MM.1S (cell line): ENCODE measurements around the gene KRTAP10-1.

Source experiments
- DNase-seq: peaks from one replicate; pipeline ENCODE4 v3.0.0-alpha.2; 2015
- H2AFZ ChIP-seq: fragments of 300-600 bp; sonication (generic); 2 replicates; pipeline ENCODE4 v1.6.0; 2016; ENCODE audit warnings: antibody characterized with exemption, low read length
- H3F3A ChIP-seq: fragments of 300-600 bp; sonication (generic); 2 replicates; pipeline ENCODE4 v1.6.1; 2016; ENCODE audit warnings: mild to moderate bottlenecking, antibody characterized with exemption, low read length, moderate library complexity, mixed read lengths; ENCODE audit not compliant: insufficient read depth
- H3K27ac ChIP-seq: fragments of 300-600 bp; sonication (generic); 2 replicates; pipeline ENCODE4 v1.5.1; 2016; ENCODE audit warnings: mild to moderate bottlenecking, low read length
- H3K27me3 ChIP-seq: fragments of 300-600 bp; sonication (generic); replicated peaks from 2 replicates; pipeline ENCODE4 v1.6.0; 2016; ENCODE audit warnings: low read length; ENCODE audit not compliant: insufficient read depth
- H3K36me3 ChIP-seq: fragments of 300-600 bp; sonication (generic); replicated peaks from 2 replicates; pipeline ENCODE4 v1.6.1; 2016; ENCODE audit warnings: mild to moderate bottlenecking, low read length, mixed read lengths; ENCODE audit not compliant: insufficient read depth
- H3K4me1 ChIP-seq: fragments of 300-600 bp; sonication (generic); 2 replicates; pipeline ENCODE4 v1.6.1; 2016; ENCODE audit warnings: low read length, mixed read lengths
- H3K4me2 ChIP-seq: fragments of 300-600 bp; sonication (generic); 2 replicates; pipeline ENCODE4 v1.6.0; 2016; ENCODE audit warnings: low read depth, low read length
- H3K4me3 ChIP-seq: fragments of 300-600 bp; sonication (generic); 2 replicates; pipeline ENCODE4 v1.5.1; 2016; ENCODE audit warnings: low read length, mixed read lengths
- H3K79me2 ChIP-seq: fragments of 300-600 bp; sonication (generic); 2 replicates; pipeline ENCODE4 v1.6.1; 2016; ENCODE audit warnings: mixed run types, low read length, mixed read lengths
- H3K9ac ChIP-seq: fragments of 300-600 bp; sonication (generic); 2 replicates; pipeline ENCODE4 v1.6.1; 2016; ENCODE audit warnings: low read length, mixed read lengths
- H3K9me2 ChIP-seq: fragments of 300-600 bp; sonication (generic); replicated peaks from 2 replicates; pipeline ENCODE4 v1.6.1; 2016; ENCODE audit warnings: mild to moderate bottlenecking, low read length, mixed read lengths; ENCODE audit not compliant: insufficient read depth
- H3K9me3 ChIP-seq: fragments of 300-600 bp; sonication (generic); replicated peaks from 2 replicates; pipeline ENCODE4 v1.6.1; 2016; ENCODE audit warnings: mild to moderate bottlenecking, low read length, mixed read lengths; ENCODE audit not compliant: insufficient read depth
- H4K20me1 ChIP-seq: fragments of 300-600 bp; sonication (generic); 2 replicates; pipeline ENCODE4 v1.6.1; 2016; ENCODE audit warnings: mild to moderate bottlenecking, low read length, moderate library complexity, mixed read lengths; ENCODE audit not compliant: insufficient read depth
- EZH2 ChIP-seq: fragments of 300-600 bp; sonication (generic); optimal IDR thresholded peaks from 2 replicates; pipeline ENCODE3; 2017; ENCODE audit warnings: low read depth, mild to moderate bottlenecking, antibody characterized with exemption, low read length, mixed read lengths
- EZH2phosphoT487 ChIP-seq: fragments of 300-600 bp; sonication (generic); IDR thresholded peaks from 2 replicates; pipeline ENCODE4 v1.6.1; 2018; ENCODE audit warnings: antibody characterized with exemption, low read length
- TF ChIP-seq, protein P1 (sequence below): fragments of 300-600 bp; sonication (generic); IDR thresholded peaks from 2 replicates; pipeline ENCODE4 v1.5.1; 2016; ENCODE audit warnings: antibody characterized with exemption, low read length, mixed read lengths

Gene KRTAP10-1

DNA sequence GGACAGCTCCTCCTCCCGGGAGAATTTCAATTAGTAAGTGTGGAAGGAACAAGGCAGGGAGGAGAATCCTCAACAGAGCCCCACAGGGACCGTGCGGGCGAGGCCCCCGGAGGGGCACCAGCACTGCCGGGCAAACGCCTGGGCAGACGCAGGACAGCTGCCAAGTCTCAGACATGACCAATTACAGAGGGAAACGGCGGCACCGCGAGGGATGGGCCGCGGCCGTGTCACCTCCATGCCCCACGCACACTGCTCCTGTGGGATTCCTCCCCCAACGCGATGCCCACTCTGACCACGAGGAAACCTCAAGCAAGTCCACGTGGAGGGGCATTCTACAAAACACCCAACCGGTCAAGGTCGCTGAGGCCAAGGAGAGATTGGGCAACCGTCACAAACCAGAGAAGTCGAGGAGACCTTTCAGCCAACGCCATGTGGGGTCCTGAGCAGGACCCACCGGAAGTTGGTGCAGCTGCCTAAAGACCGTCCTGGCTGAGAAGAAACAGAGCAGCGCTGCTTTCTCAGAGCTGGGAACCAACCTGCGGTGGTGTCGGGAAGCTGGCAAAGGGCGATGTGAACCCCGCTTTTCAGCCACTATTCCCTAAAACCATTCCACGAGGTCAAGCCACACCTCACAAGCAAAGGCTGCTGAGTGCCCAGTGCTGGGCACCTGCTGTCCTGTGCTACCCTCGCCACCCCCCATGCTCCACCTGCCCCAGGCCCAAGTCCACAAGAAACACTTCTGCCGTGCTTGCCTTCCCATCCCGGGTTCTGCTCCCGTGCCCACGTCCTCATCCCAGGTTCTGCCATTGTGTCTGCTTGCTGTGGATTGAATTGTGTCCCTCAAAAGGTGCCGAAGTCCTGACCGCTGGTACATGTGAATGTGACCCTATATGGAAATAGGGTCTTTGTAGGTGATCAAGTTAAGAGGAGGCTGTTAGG is 32.1 kb upstream of the KRTAP10-1 start:
- Histone ChIP-seq H4K20me1 (no peaks in the 10 kb centered on the region), H3K36me3 (no peaks in the 10 kb centered on the region), H3K9ac (no peak overlapping the region), H3K27ac (no peak overlapping the region), H3K9me3 (no peaks in the 10 kb centered on the region), H3K27me3 (peaks cover 94% of the 10 kb centered on the region), H3K9me2 (no peaks in the 10 kb centered on the region), H3K4me1 (no peaks in the 10 kb centered on the region), H3K4me2 (no peak overlapping the region), H3K4me3 (no peak overlapping the region), H2AFZ (no peak overlapping the region), H3K79me2 (no peaks in the 10 kb centered on the region), H3F3A (no peaks in the 10 kb centered on the region)
- TF ChIP-seq, protein P1, sequence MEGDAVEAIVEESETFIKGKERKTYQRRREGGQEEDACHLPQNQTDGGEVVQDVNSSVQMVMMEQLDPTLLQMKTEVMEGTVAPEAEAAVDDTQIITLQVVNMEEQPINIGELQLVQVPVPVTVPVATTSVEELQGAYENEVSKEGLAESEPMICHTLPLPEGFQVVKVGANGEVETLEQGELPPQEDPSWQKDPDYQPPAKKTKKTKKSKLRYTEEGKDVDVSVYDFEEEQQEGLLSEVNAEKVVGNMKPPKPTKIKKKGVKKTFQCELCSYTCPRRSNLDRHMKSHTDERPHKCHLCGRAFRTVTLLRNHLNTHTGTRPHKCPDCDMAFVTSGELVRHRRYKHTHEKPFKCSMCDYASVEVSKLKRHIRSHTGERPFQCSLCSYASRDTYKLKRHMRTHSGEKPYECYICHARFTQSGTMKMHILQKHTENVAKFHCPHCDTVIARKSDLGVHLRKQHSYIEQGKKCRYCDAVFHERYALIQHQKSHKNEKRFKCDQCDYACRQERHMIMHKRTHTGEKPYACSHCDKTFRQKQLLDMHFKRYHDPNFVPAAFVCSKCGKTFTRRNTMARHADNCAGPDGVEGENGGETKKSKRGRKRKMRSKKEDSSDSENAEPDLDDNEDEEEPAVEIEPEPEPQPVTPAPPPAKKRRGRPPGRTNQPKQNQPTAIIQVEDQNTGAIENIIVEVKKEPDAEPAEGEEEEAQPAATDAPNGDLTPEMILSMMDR, result no peak
- TF ChIP-seq EZH2phosphoT487, result no peak
- no peak for TF ChIP-seq EZH2
- DNase-seq, result no peak

GRCh38 chr21:44571296-44571695 is 31.3 kb upstream of the KRTAP10-1 start:
- Histone ChIP-seq H4K20me1 (no peaks in the 10 kb centered on the region), H3K27ac (no peak overlapping the region), H3K4me1 (no peaks in the 10 kb centered on the region), H3K9me2 (no peaks in the 10 kb centered on the region), H3K9me3 (no peaks in the 10 kb centered on the region), H3K79me2 (no peaks in the 10 kb centered on the region), H3F3A (no peaks in the 10 kb centered on the region), H3K4me2 (no peak overlapping the region), H3K9ac (no peak overlapping the region), H3K27me3 (peaks cover 94% of the 10 kb centered on the region), H3K4me3 (no peak overlapping the region), H2AFZ (no peak overlapping the region), H3K36me3 (no peaks in the 10 kb centered on the region)
- no peak for DNase-seq
- TF ChIP-seq EZH2, result no peak
- TF ChIP-seq, protein P1, result no peak

- Histone ChIP-seq H3K4me1 (no peaks in the 10 kb centered on the region), H3K4me2 (no peak overlapping the region), H3K36me3 (no peaks in the 10 kb centered on the region), H4K20me1 (no peaks in the 10 kb centered on the region), H2AFZ (no peak overlapping the region), H3K9me3 (no peaks in the 10 kb centered on the region), H3K4me3 (no peak overlapping the region), H3K27ac (no peak overlapping the region), H3K9ac (no peak overlapping the region), H3F3A (no peaks in the 10 kb centered on the region), H3K27me3 (peaks cover 94% of the 10 kb centered on the region), H3K9me2 (no peaks in the 10 kb centered on the region), H3K79me2 (no peaks in the 10 kb centered on the region)
- no peak for DNase-seq
- TF ChIP-seq EZH2 (no peak), EZH2phosphoT487 (no peak)
- TF ChIP-seq, protein P1, result no peak
These were observed 30.0 kb upstream of the KRTAP10-1 start for GRCh38 chr21:44569861-44570517.
